Measurements from ENCODE around the gene IFT52. TPM values are rescaled to one million over a fixed set of nuclear protein-coding genes. Genes with fewer than 3 reads are reported as not detected.
"Not testable (repeated sequence)": the region's sequence is repeated elsewhere in the genome, so short reads cannot be mapped to it uniquely, and the experiment has no call there.

Gene IFT52
- polyA plus RNA-seq, 1 donor: 70.9 TPM

GRCh38 chr20:43564455-43564854, 26.3 kb upstream of the IFT52 start:
- DNase-seq: no peak

DNA sequence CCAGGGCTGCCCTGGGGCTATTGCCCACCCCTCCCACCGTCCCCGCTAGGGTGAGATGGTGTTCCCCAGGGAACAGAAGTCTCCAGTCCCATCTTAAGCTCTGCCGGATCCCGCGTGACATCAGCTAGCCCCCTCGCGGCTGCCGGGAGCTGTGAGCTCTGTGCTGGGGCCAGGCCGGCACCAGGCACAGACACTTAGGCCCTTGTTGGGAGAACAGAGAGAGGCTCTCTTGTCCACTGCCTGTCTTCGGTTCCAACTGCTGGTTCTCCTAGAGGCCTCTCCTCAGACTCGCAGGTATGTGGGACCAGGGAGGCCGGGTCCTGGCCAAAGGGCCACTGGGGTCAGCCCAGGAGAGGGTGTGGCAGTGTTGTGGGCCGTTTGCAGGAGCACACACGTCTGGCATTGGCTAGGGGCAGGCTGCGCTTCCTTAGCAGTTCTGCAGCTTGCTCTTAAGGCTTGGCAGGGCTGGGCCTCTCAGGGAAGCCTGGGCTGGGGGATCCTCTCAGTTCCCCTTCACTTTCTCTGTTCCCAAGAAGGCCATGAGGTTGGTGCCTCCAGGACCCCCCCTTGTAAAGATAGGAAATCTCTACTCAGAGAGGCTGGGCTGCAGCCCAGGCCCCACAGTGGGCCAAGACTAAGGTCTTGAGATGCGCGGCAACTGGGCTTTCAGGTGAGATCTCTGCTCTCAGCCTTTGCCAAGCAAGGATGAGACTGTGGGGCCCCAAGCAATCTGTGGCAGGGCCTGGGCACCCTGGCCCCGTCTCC, 25.6 kb upstream of the IFT52 start:
- DNase-seq: no peak

DNA sequence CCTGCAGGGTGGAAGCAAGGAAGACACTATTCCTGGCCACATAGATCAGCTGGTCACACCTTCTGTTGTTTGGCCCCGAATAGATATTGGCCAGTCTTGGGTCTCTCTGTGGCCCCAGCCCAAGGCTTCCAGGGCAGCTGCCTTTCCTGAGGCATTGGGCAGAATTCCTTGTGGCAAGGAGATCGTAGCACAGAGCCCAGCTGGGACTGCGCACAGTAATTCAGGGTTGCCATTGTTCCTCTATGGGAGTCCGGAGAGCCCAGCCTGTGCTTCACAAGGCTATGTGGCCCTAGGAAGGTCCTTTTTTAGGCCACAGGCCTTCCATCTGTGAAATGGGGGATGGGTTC, 25.0 kb upstream of the IFT52 start:
- no peak for DNase-seq

DNA sequence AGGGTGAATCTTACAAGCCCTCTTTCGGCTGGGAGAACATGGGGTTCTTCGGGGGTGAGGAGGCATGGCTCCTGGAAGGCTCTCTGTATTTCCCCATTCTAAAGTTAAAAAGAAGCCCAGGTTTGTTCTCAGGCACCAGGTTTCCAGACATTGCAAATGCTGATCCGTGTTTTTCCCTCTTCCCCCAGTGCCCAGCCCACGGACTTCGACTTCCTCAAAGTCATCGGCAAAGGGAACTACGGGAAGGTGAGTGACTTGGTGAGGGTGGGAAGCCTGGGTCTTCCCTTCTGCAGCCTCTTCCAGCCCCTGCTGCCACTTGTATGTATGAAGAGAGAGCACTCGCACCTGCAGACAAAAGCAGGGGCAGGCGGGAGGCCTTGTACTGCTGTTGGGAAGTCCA, 23.3 kb upstream of the IFT52 start:
- DNase-seq: no peak

DNA sequence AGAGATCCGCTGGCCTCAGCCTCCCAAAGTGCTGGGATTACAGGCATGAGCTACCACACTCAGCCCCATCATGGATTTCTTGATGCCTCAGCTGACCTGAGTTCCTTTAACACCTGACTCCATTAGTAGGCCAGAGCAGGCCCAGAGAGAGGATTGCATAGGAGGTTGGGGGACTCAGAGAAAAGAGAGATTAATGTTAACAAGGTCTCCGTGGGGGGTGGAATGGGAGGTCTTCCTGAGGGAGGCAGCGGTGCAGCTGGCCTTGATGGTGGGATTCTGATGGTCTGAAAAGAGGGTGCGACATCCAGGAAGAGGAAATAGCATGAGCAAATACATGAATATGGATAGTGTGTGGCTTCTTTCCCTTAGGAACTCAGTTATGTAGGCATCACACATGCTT, 22.0 kb upstream of the IFT52 start:
- no peak for DNase-seq

DNA sequence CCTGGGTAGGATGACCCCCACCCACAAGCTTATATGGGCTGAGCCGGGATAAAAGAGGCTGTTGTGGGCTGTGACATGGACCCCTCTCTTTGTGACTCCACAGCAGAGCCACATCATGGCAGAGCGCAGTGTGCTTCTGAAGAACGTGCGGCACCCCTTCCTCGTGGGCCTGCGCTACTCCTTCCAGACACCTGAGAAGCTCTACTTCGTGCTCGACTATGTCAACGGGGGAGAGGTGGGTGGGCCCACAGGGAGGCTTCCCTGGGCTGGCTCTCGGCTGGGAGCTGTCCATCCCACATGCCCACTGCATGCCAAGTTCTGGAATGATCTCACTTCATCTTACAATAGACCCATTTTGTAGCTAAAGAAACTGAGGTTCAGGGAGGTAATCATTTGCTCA, 21.5 kb upstream of the IFT52 start:
- no peak for DNase-seq

DNA sequence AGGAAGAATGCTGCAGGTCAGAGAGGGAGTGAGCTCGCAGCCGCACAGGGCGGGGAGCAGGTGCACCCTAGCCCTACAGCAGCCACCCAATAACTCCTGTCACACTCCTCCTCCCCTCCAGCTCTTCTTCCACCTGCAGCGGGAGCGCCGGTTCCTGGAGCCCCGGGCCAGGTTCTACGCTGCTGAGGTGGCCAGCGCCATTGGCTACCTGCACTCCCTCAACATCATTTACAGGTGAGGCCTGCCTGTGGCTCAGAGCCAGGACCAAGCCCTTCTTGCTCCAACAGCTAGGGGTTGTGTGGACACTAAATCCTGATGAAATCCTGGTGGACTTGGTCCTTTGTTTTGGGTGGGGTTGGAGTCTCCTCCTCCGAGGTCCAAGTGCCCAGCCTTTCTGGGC, 20.2 kb upstream of the IFT52 start:
- DNase-seq: no peak

- DNase-seq: no peak
These were observed 19.4 kb upstream of the IFT52 start for GRCh38 chr20:43571310-43571709.

- DNase-seq: no peak
These were observed 19.0 kb upstream of the IFT52 start for GRCh38 chr20:43571771-43572170.

DNA sequence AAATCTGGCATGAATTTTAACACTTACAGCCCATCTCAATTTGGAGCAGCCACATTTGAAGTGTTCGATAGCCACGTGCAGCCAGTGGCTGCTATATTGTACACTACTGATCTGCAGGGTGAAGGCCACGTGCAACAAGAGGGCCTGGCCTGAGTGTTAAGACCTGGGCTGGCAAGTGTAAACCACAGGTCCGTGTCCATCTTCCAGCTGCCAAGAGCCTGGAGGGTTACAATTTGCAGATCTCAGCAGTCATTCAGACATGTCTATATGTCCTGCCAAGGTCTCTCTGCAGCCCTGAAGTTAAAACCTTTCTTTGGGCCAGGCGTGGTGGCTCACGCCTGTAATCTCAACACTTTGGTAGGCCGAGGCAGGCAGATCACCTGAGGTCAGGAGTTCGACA, 17.8 kb upstream of the IFT52 start:
- DNase-seq: no peak

DNA sequence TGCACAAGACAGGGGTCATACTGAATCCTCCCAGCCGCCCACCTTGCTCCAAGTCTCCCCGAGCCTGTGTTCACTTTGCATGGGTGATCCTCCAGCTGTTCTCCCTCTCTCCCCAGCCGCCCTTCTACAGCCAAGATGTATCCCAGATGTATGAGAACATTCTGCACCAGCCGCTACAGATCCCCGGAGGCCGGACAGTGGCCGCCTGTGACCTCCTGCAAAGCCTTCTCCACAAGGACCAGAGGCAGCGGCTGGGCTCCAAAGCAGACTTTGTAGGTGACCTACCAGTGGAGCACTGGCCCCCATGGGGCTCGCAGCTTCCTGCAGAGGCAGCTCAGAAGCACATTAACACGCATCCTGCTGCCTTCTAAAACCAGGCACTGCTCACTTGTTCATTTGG, 14.6 kb upstream of the IFT52 start:
- DNase-seq: no peak

- no peak for DNase-seq
These were observed 10.6 kb upstream of the IFT52 start for GRCh38 chr20:43579861-43580793.

- DNase-seq: no peak
These were observed 7.4 kb upstream of the IFT52 start for GRCh38 chr20:43583133-43583864.

GRCh38 chr20:43583982-43584432, 6.7 kb upstream of the IFT52 start:
- DNase-seq: no peak

DNA sequence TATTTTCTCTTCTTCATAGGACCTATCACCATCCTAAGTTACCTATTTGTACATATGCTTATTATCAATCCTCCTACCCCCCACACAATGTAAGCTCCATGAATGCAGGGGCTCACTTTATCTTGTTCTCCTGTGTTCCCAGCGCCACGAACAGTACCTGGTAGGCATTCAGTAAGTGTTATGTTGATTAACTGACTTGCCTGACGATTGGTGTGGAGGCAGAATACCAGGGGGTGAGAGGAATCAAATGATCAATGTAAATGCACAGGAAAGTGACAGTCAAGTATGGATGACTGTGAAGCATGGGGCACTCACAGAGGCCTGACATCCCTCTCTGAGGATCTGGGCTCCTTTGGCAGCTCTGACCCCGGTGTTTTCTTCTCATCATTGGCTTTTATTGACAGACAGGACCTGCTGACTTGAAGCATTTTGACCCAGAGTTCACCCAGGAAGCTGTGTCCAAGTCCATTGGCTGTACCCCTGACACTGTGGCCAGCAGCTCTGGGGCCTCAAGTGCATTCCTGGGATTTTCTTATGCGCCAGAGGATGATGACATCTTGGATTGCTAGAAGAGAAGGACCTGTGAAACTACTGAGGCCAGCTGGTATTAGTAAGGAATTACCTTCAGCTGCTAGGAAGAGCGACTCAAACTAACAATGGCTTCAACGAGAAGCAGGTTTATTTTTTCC, 6.1 kb upstream of the IFT52 start:
- no peak for DNase-seq

DNA sequence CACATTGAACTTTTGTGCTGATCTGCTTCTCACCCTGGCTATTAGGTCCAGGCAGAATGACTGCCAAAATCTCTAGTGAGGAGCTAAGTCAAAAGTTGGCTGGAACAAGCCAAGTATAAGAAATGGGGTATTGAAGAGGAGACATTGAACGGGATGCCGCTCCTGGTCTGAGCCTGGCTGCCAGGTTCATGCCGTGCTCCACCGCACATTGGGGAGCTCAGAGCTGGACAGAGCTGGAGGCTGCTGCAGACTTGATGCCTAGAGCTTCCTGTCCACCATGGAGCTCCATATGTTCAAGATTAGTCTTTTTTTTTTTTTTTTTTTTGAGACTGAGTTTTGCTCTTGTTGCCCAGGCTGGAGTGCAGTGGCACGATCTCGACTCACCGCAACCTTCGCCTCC, 4.1 kb upstream of the IFT52 start:
- DNase-seq: no peak

GRCh38 chr20:43588526-43588925, 2.2 kb upstream of the IFT52 start:
- DNase-seq: not testable (repeated sequence)

DNA sequence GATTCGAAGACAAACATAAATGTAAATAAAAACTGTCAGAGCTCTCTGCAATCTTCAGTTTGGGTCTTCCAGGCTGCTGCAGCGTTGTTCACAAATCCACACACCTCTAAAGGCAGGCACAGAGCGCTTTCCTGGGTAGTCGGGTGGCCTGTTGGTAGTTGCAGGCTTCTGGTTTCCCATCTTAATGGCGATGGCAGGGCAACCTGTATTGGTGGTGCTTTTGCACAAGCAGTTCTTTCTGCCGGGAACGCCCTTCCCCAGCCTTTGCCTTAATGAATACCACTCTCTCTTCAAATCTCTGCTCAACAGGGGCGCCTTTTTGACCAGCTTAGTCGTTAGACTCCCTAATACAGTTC, 723 bp upstream of the IFT52 start:
- no peak for DNase-seq

DNA sequence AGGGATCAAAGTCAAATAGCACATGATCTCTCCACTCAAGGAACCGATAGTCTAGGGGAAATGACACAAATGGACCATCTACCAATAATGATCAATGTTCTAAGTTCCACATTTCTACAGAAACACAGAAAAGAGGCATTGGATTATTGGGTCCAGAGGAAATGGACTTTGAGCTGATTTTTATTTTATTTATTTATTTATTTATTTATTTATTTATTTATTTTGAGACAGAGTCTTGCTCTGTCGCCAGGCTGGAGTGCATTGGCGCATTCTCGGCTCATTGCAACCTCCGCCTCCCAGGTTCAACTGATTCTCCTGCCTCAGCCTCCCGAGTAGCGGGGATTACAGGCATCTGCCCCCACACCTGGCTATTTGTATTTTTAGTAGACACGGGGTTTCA, 11.2 kb downstream of the IFT52 start:
- DNase-seq: not testable (repeated sequence)

GRCh38 chr20:43603124-43603523, 12.4 kb downstream of the IFT52 start:
- DNase-seq: no peak

GRCh38 chr20:43605715-43606114, 15.0 kb downstream of the IFT52 start:
- no peak for DNase-seq

GRCh38 chr20:43607278-43607677, 16.5 kb downstream of the IFT52 start:
- DNase-seq: not testable (repeated sequence)

Data from left kidney (tissue), 2 donors.